SIG-M5 (cell line): ENCODE measurements around the gene ASB16.

Experiments used
- DNase-seq: peaks from one replicate; lab custom pipeline; 2025; lab: John Stamatoyannopoulos, UW

Gene ASB16

GRCh38 chr17:44209786-44210341 lies 39.4 kb downstream of the ASB16 start:
- DNase-seq, result no peak

- DNase-seq, result peak; percentile 44
These were observed 40.1 kb downstream of the ASB16 start for GRCh38 chr17:44210342-44211192.

GRCh38 chr17:44211281-44212265 lies 41.1 kb downstream of the ASB16 start:
- DNase-seq, result no peak

- DNase-seq, result no peak
These were observed 42.3 kb downstream of the ASB16 start for GRCh38 chr17:44212507-44213402.

- DNase-seq, result no peak
These were observed 43.1 kb downstream of the ASB16 start for GRCh38 chr17:44213403-44214229.

GRCh38 chr17:44214230-44214494 lies 43.7 kb downstream of the ASB16 start:
- DNase-seq, result no peak

- DNase-seq, result no peak
These were observed 44.4 kb downstream of the ASB16 start for GRCh38 chr17:44214896-44215295.

GRCh38 chr17:44216173-44216572 lies 45.7 kb downstream of the ASB16 start:
- DNase-seq, result no peak

- no peak for DNase-seq
These were observed 46.2 kb downstream of the ASB16 start for GRCh38 chr17:44216694-44217093.

- no peak for DNase-seq
These were observed 47.3 kb downstream of the ASB16 start for GRCh38 chr17:44217738-44218343.

- DNase-seq, result no peak
These were observed 48.0 kb downstream of the ASB16 start for GRCh38 chr17:44218344-44219107.

GRCh38 chr17:44219108-44219615 lies 48.7 kb downstream of the ASB16 start:
- DNase-seq, result no peak

GRCh38 chr17:44219616-44220212 lies 49.2 kb downstream of the ASB16 start, which contains the start of gene UBTF:
TSS of gene UBTF (minus strand) at chr17:44219675. CDS start at chr17:44218229, 1,446 bp downstream.
- no peak for DNase-seq

- DNase-seq, result no peak
These were observed 49.9 kb downstream of the ASB16 start for GRCh38 chr17:44220213-44221083.

- DNase-seq, result no peak
These were observed 50.8 kb downstream of the ASB16 start for GRCh38 chr17:44221084-44221861.

GRCh38 chr17:44221862-44222111 lies 51.3 kb downstream of the ASB16 start:
- no peak for DNase-seq

- no peak for DNase-seq
These were observed 51.8 kb downstream of the ASB16 start for GRCh38 chr17:44222112-44222869.
